Kidney glomerular epithelial cell (primary cell): Measurements from ENCODE around the gene LPP.

ENCODE experiments used
- DNase-seq: peaks from one replicate; lab custom pipeline; 2025; lab: John Stamatoyannopoulos, UW

The LPP gene

GRCh38 chr3:188707381-188708288 lies 553.7 kb downstream of the LPP start:
- DNase-seq = no peak

GRCh38 chr3:188711881-188712247 lies 557.9 kb downstream of the LPP start:
- no peak for DNase-seq

- DNase-seq = peak; percentile 32
Measured at GRCh38 chr3:188712248-188712924, 558.4 kb downstream of the LPP start.

GRCh38 chr3:188712991-188713390 lies 559.0 kb downstream of the LPP start:
- DNase-seq = no peak

- no peak for DNase-seq
Measured at GRCh38 chr3:188719545-188719944, 565.6 kb downstream of the LPP start.

GRCh38 chr3:188720215-188720614 lies 566.3 kb downstream of the LPP start:
- no peak for DNase-seq

- DNase-seq = no peak
Measured at GRCh38 chr3:188720636-188721035, 566.7 kb downstream of the LPP start.

- no peak for DNase-seq
Measured at GRCh38 chr3:188721312-188721711, 567.4 kb downstream of the LPP start.

- DNase-seq = no peak
Measured at GRCh38 chr3:188721990-188722389, 568.0 kb downstream of the LPP start.

GRCh38 chr3:188722963-188723362 lies 569.0 kb downstream of the LPP start:
- no peak for DNase-seq

GRCh38 chr3:188727052-188727451 lies 573.1 kb downstream of the LPP start:
- no peak for DNase-seq

- DNase-seq = no peak
Measured at GRCh38 chr3:188728371-188728896, 574.5 kb downstream of the LPP start.

GRCh38 chr3:188729422-188729821 lies 575.5 kb downstream of the LPP start:
- DNase-seq = no peak

GRCh38 chr3:188734395-188734794 lies 580.4 kb downstream of the LPP start:
- no peak for DNase-seq

- no peak for DNase-seq
Measured at GRCh38 chr3:188739511-188739910, 585.6 kb downstream of the LPP start.

- DNase-seq = no peak
Measured at GRCh38 chr3:188740010-188740409, 586.1 kb downstream of the LPP start.

GRCh38 chr3:188742755-188743550 lies 589.0 kb downstream of the LPP start:
- DNase-seq = no peak

GRCh38 chr3:188744166-188744565 lies 590.2 kb downstream of the LPP start:
- DNase-seq = no peak

GRCh38 chr3:188745031-188745430 lies 591.1 kb downstream of the LPP start:
- DNase-seq = no peak

- no peak for DNase-seq
Measured at GRCh38 chr3:188746291-188746783, 592.4 kb downstream of the LPP start.

- no peak for DNase-seq
Measured at GRCh38 chr3:188747489-188747888, 593.5 kb downstream of the LPP start.

- DNase-seq = no peak
Measured at GRCh38 chr3:188749010-188749617, 595.2 kb downstream of the LPP start.
